Measurements from ENCODE around the gene RREB1.

The RREB1 gene

GRCh38 chr6:7258231-7258763, 150.5 kb downstream of the RREB1 start:
- Histone ChIP-seq H3K4me3 (replicated peaks; ENCODE audit: insufficient read depth, low read length) (no peak overlapping the region), H3K27ac (replicated peaks) (no peak overlapping the region), H3K27me3 (ENCODE audit: insufficient read depth, poor library complexity, severe bottlenecking) (no peaks in the 10 kb centered on the region)
- TF ChIP-seq, protein P1, sequence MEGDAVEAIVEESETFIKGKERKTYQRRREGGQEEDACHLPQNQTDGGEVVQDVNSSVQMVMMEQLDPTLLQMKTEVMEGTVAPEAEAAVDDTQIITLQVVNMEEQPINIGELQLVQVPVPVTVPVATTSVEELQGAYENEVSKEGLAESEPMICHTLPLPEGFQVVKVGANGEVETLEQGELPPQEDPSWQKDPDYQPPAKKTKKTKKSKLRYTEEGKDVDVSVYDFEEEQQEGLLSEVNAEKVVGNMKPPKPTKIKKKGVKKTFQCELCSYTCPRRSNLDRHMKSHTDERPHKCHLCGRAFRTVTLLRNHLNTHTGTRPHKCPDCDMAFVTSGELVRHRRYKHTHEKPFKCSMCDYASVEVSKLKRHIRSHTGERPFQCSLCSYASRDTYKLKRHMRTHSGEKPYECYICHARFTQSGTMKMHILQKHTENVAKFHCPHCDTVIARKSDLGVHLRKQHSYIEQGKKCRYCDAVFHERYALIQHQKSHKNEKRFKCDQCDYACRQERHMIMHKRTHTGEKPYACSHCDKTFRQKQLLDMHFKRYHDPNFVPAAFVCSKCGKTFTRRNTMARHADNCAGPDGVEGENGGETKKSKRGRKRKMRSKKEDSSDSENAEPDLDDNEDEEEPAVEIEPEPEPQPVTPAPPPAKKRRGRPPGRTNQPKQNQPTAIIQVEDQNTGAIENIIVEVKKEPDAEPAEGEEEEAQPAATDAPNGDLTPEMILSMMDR (IDR thresholded peaks at IDR 0.05; ENCODE audit: insufficient read depth, low read length), result no peak
- TF ChIP-seq REST (IDR thresholded peaks at IDR 0.05; ENCODE audit: insufficient replicate concordance, low read depth), result no peak
- no peak for TF ChIP-seq POLR2AphosphoS5 (IDR thresholded peaks at IDR 0.05; ENCODE audit: low read depth)
- no peak for TF ChIP-seq GABPA (IDR thresholded peaks at IDR 0.05; ENCODE audit: low read depth)
- no peak for TF ChIP-seq SPI1 (IDR thresholded peaks at IDR 0.05; ENCODE audit: borderline replicate concordance, low read depth)
- no peak for DNase-seq (ENCODE audit: low read depth in 1 of 2, low spot score in 1 of 2)

DNA sequence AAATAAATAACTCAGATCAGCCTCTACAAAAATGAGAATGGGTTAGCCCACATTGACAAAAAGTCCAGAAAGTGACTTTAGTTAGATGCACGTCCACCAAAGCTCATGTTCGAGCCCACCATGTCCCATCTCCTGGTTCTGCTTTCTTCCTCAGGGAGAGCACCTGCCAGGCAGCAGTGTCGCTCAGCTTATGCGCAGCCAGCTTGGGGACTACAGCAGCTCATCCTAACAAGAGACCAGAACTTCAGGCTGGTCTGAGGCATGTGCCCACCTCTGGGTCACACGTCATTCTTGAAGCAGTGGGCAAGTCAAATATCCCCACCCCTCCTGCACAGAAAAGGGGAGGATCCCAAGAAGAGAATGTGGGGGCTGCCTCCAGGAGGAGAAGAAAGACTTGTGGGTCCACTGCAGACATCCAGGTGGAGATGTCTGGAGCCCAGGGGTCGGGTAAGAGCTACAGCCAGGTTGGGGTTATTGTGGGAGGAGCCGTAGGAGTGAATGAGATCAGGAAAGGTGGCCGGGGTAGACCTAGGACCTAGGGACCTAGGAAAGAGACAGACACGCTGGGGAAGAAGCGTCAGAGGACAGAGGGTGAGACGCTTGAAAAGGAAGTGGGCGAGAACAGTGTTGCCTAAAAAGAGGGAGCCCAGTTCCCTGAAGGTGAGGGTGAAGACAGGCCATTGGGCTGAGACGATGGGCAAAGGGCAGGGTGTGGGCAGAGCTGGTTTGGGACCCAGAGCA, 152.7 kb downstream of the RREB1 start:
- no peak for TF ChIP-seq GABPA (IDR thresholded peaks at IDR 0.05; ENCODE audit: low read depth)
- no peak for TF ChIP-seq REST (IDR thresholded peaks at IDR 0.05; ENCODE audit: insufficient replicate concordance, low read depth)
- TF ChIP-seq, protein P1 (IDR thresholded peaks at IDR 0.05; ENCODE audit: insufficient read depth, low read length), result no peak
- TF ChIP-seq POLR2AphosphoS5 (IDR thresholded peaks at IDR 0.05; ENCODE audit: low read depth), result no peak
- TF ChIP-seq SPI1 (IDR thresholded peaks at IDR 0.05; ENCODE audit: borderline replicate concordance, low read depth), result peak; percentile 39; the same call in 1 of the 2 replicates
- H3K27ac ChIP-seq (replicated peaks), result peak overlapping the region; percentile 59
- H3K4me3 ChIP-seq (replicated peaks; ENCODE audit: insufficient read depth, low read length), result peak overlapping the region; percentile 47
- no peaks in the 10 kb centered on the region for H3K27me3 ChIP-seq (ENCODE audit: insufficient read depth, poor library complexity, severe bottlenecking)
- DNase-seq (ENCODE audit: low read depth in 1 of 2, low spot score in 1 of 2), result no peak

DNA sequence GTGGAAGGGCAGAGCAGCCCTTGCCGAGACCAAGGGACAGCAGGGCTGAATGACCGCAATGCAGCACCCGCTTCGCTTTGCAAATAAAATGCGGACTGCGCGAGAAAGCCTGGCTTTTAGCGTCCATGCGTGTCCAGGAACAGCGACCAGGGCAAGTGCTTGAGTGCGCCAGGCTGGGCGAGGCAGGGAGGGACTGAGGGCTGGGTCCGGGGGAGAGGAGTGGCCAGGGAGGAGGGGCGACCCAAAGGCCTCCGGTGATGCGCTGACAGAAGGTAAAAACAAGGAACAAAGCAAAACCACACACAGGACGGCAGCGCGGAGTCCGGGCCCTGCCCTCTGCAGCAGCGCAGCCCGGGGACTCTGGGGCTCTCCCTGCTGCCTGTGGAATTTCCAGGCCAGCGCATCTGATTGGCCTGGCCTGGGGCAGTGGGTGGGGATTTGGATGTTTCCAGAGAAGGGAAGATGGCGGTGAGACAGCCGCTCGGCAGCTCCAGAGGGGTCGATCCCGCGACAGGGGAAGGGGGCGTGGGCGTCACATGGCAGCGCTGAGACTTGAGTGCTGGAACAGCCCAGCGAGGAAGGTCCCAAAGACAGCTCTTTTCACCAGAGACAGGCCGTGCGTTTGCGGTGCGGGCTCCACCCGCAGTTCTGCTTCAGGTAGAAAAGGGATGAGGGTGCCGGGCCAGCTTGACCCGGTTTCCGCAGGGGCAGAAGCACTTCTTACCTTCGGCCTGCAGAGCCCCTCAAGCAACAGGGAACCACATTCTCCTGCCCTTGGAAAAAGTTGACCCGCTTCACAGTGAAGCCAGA, 153.5 kb downstream of the RREB1 start:
- Histone ChIP-seq H3K27me3 (ENCODE audit: insufficient read depth, poor library complexity, severe bottlenecking) (no peaks in the 10 kb centered on the region), H3K27ac (replicated peaks) (peak overlapping the region; percentile 59), H3K4me3 (replicated peaks; ENCODE audit: insufficient read depth, low read length) (peak overlapping the region; percentile 47)
- peak in 1 of 2 experiments; percentile 91 for DNase-seq (ENCODE audit: low read depth in 1 of 2, low spot score in 1 of 2)
- TF ChIP-seq REST (IDR thresholded peaks at IDR 0.05; ENCODE audit: insufficient replicate concordance, low read depth) (no peak), POLR2AphosphoS5 (IDR thresholded peaks at IDR 0.05; ENCODE audit: low read depth) (peak; percentile 46; the same call in 1 of the 2 replicates)
